ENCODE data around the gene WNT11. TPM values are rescaled to one million over a fixed set of nuclear protein-coding genes. Genes with fewer than 3 reads are reported as not detected.

Gene WNT11
- total and polyA plus RNA-seq, 2 of the 13 experiments (the other 11 are each of a cell fraction or from before 2014, with no cell fraction given): 0.34 to 0.66 TPM

- TF ChIP-seq CBFB (CRISPR knock-in tag; IDR thresholded peaks at IDR 0.05): 0 out of 2 replicates have a peak, but pooled peaks have one; percentile 22
- no peak for TF ChIP-seq NFYB (CRISPR knock-in tag; IDR thresholded peaks at IDR 0.05)
- TF ChIP-seq, protein P1, sequence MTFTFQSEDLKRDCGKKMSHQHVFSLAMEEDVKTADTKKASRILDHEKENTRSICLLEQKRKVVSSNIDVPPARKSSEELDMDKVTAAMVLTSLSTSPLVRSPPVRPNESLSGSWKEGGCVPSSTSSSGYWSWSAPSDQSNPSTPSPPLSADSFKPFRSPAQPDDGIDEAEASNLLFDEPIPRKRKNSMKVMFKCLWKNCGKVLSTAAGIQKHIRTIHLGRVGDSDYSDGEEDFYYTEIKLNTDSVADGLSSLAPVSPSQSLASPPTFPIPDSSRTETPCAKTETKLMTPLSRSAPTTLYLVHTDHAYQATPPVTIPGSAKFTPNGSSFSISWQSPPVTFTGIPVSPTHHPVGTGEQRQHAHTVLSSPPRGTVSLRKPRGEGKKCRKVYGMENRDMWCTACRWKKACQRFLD (CRISPR knock-in tag; IDR thresholded peaks at IDR 0.05; ENCODE audit: borderline replicate concordance): no peak
- no peak for TF ChIP-seq KDM5B (CRISPR knock-in tag; IDR thresholded peaks at IDR 0.05; ENCODE audit: borderline replicate concordance)
- no peak for TF ChIP-seq NFE2 (CRISPR knock-in tag; IDR thresholded peaks at IDR 0.05)
- TF ChIP-seq, protein P2, sequence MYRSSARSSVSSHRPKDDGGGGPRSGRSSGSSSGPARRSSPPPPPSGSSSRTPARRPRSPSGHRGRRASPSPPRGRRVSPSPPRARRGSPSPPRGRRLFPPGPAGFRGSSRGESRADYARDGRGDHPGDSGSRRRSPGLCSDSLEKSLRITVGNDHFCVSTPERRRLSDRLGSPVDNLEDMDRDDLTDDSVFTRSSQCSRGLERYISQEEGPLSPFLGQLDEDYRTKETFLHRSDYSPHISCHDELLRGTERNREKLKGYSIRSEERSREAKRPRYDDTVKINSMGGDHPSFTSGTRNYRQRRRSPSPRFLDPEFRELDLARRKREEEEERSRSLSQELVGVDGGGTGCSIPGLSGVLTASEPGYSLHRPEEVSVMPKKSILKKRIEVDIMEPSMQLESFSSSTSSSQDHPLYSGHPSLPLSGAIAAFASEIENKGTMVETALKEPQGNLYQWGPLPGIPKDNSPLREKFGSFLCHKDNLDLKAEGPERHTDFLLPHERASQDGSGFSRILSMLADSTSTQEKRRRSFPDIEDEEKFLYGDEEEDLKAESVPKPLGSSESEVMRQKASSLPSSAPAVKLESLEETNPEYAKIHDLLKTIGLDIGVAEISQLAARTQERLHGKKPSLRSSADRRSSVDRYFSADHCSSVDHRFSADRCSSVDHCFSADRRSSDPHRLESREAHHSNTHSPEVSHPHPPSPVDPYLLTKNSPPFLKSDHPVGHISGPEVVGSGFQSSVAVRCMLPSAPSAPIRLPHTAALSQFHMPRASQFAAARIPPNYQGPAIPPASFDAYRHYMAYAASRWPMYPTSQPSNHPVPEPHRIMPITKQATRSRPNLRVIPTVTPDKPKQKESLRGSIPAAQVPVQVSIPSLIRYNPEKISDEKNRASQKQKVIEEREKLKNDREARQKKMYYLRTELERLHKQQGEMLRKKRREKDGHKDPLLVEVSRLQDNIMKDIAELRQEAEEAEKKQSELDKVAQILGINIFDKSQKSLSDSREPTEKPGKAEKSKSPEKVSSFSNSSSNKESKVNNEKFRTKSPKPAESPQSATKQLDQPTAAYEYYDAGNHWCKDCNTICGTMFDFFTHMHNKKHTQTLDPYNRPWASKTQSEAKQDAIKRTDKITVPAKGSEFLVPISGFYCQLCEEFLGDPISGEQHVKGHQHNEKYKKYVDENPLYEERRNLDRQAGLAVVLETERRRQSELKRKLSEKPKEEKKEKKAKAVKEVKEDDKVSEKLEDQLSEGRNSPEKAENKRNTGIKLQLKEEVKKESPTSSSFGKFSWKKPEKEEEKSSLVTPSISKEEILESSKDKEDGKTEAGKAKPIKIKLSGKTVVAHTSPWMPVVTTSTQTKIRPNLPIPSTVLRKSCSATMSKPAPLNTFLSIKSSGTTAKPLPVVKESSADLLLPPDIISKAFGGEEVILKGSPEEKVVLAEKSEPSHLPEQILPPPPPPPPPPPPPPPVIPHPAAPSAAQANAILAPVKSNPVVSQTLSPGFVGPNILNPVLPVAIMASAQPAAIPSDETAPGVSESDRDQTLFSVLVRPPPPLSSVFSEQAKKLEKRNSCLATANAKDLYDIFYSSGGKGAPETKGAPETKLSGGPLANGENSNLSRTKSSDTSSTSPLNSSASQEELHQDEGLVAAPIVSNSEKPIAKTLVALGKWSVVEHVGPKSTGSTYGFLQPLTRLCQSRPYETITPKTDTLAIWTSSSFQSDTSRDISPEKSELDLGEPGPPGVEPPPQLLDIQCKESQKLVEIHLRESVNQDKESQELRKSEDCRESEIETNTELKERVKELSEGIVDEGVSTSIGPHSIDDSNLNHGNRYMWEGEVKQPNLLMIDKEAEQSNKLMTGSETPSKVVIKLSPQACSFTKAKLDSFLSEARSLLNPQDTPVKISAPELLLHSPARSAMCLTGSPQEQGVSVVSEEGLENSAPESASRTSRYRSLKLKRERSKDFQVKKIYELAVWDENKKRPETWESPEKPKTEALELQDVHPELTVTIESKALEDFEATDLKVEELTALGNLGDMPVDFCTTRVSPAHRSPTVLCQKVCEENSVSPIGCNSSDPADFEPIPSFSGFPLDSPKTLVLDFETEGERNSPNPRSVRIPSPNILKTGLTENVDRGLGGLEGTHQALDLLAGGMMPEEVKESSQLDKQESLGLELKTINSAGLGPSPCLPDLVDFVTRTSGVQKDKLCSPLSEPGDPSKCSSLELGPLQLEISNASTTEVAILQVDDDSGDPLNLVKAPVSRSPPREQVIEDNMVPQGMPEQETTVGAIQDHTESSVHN (CRISPR knock-in tag; IDR thresholded peaks at IDR 0.05): no peak
- TF ChIP-seq PAXIP1 (CRISPR knock-in tag; conservative IDR thresholded peaks at IDR 0.05): peak; percentile 90
- TF ChIP-seq CHD2 (IDR thresholded peaks at IDR 0.05; ENCODE audit: low read depth, low read length): no peak
- peak; percentile 32; the same call in 1 of the 2 replicates for TF ChIP-seq MIER2 (CRISPR knock-in tag; IDR thresholded peaks at IDR 0.05)
- TF ChIP-seq TEAD2 (CRISPR knock-in tag; IDR thresholded peaks at IDR 0.05): no peak
- TF ChIP-seq MXI1 (IDR thresholded peaks at IDR 0.05; ENCODE audit: borderline replicate concordance, low read depth, low read length): no peak
- TF ChIP-seq ZNF225 (CRISPR knock-in tag; IDR thresholded peaks at IDR 0.05): no peak
- no peak for TF ChIP-seq SETDB1 (CRISPR knock-in tag; IDR thresholded peaks at IDR 0.05; ENCODE audit: borderline replicate concordance)
- TF ChIP-seq, protein P3, sequence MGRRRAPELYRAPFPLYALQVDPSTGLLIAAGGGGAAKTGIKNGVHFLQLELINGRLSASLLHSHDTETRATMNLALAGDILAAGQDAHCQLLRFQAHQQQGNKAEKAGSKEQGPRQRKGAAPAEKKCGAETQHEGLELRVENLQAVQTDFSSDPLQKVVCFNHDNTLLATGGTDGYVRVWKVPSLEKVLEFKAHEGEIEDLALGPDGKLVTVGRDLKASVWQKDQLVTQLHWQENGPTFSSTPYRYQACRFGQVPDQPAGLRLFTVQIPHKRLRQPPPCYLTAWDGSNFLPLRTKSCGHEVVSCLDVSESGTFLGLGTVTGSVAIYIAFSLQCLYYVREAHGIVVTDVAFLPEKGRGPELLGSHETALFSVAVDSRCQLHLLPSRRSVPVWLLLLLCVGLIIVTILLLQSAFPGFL (CRISPR knock-in tag; IDR thresholded peaks at IDR 0.05): no peak
- TF ChIP-seq TBL1XR1 (IDR thresholded peaks at IDR 0.05; ENCODE audit: borderline replicate concordance, low read length, partially characterized antibody): no peak
- peak; percentile 43; the same call in 1 of the 2 replicates for TF ChIP-seq RFXAP (CRISPR knock-in tag; IDR thresholded peaks at IDR 0.05; ENCODE audit: borderline replicate concordance)
Observed at GRCh38 chr11:76177250-76177686, 29.0 kb downstream of the WNT11 start (continued).
